Activated naive CD4-positive, alpha-beta T cell treated with anti-CD3 and anti-CD28 coated beads for 36 hours (primary cell): ENCODE results near the gene NEAT1. TPM values are rescaled to one million over a fixed set of nuclear protein-coding genes. Genes with fewer than 3 reads are reported as not detected.

Experiments used
- CTCF ChIA-PET: fragments of 350-600 bp; sonication (Branson Sonifier 250); formaldehyde crosslinking; loops from one replicate; lab custom pipeline; 2021; ENCODE audit warnings: antibody characterized with exemption; lab: Charles Lee
- DNase-seq: peaks from one replicate; pipeline ENCODE4 v3.0.0-alpha.2; 2020
- H3K27ac Mint-ChIP-seq: one replicate; pipeline ENCODE4 v1.8.0; 2021; ENCODE audit warnings: mild to moderate bottlenecking, mixed read lengths
- H3K27me3 Mint-ChIP-seq: one replicate; pipeline ENCODE4 v1.8.0; 2021; ENCODE audit warnings: low read depth, mixed read lengths
- H3K36me3 Mint-ChIP-seq: one replicate; pipeline ENCODE4 v1.8.0; 2021; ENCODE audit warnings: low read depth, mixed read lengths
- H3K4me1 Mint-ChIP-seq: one replicate; pipeline ENCODE4 v1.8.0; 2021; ENCODE audit warnings: low read depth, mixed read lengths
- H3K4me3 Mint-ChIP-seq: one replicate; pipeline ENCODE4 v1.8.0; 2021; ENCODE audit warnings: mild to moderate bottlenecking, moderate library complexity, mixed read lengths
- H3K9me3 Mint-ChIP-seq: one replicate; pipeline ENCODE4 v1.8.0; 2021; ENCODE audit warnings: mixed read lengths
- intact Hi-C: fragments of 100-400 bp; cut with micrococcal nuclease; formaldehyde crosslinking; loops from one replicate; pipeline ENCODE4 v1.15.1; 2023
- total RNA-seq, 2 experiments: library from RNA; stranded (reverse); gene quantifications; one replicate each; pipeline ENCODE4 v1.2.3, GENCODE V29; 2021

Gene NEAT1
- total RNA-seq, 2 experiments from 2014 or later: 693 to 750 TPM

GRCh38 chr11:65415499-65416340 is 6.9 kb upstream of the NEAT1 start:
- intact Hi-C loops: loop anchor here (1.0 to 5.0 kb wide), 6 partner anchors 15 to 558 kb away; partner anchors contain the start of gene DPF2
- CTCF ChIA-PET: interaction anchor here (0.6 to 16.8 kb wide), 25 partner anchors 10 to 161 kb away, joined by 3 to 359 read pairs (median 4); partner anchors contain the start of genes FRMD8, MALAT1, SCYL1 and SLC25A45
- Mint-ChIP-seq H3K4me1 (peaks cover 29% of the 10 kb centered on the region), H3K36me3 (peaks cover 11% of the 10 kb centered on the region), H3K4me3 (peak overlapping the region; percentile 100), H3K9me3 (no peaks in the 10 kb centered on the region), H3K27ac (peak overlapping the region; percentile 99), H3K27me3 (no peaks in the 10 kb centered on the region)
- no peak for DNase-seq

GRCh38 chr11:65416341-65416824 is 6.2 kb upstream of the NEAT1 start:
- H3K4me3 Mint-ChIP-seq: peak overlapping the region; percentile 100
- intact Hi-C loops: loop anchor here (1.0 to 5.0 kb wide), 6 partner anchors 14 to 559 kb away; partner anchors contain the start of gene DPF2
- DNase-seq: peak; percentile 97
- H3K4me1 Mint-ChIP-seq: peaks cover 30% of the 10 kb centered on the region
- no peaks in the 10 kb centered on the region for H3K27me3 Mint-ChIP-seq
- CTCF ChIA-PET: interaction anchor here (0.6 to 16.8 kb wide), 29 partner anchors 10 to 199 kb away, joined by 3 to 359 read pairs (median 4); partner anchors contain the start of genes FRMD8, MALAT1, PCNX3 and SCYL1
- H3K9me3 Mint-ChIP-seq: no peaks in the 10 kb centered on the region
- peaks cover 15% of the 10 kb centered on the region for H3K36me3 Mint-ChIP-seq
- H3K27ac Mint-ChIP-seq: peak overlapping the region; percentile 99

- H3K27ac Mint-ChIP-seq: peak overlapping the region; percentile 99
- CTCF ChIA-PET: interaction anchor here (1.0 to 16.8 kb wide), 23 partner anchors 11 to 198 kb away, joined by 3 to 359 read pairs (median 5); partner anchors contain the start of genes FRMD8, MALAT1, PCNX3 and SLC25A45
Measured at GRCh38 chr11:65416841-65417701, 5.5 kb upstream of the NEAT1 start.

GRCh38 chr11:65417702-65418430 is 4.7 kb upstream of the NEAT1 start:
- CTCF ChIA-PET: interaction anchor here (1.0 to 16.8 kb wide), 10 partner anchors 11 to 154 kb away, joined by 3 to 359 read pairs (median 4); partner anchors contain the start of genes FAM89B, MALAT1 and SLC25A45
- intact Hi-C loops: loop anchor here (1.0 to 5.0 kb wide), 6 partner anchors 13 to 561 kb away; partner anchors contain the start of genes DPF2, PCNX3 and ZNRD2
- Mint-ChIP-seq H3K9me3 (no peaks in the 10 kb centered on the region), H3K4me3 (peak overlapping the region; percentile 100), H3K27me3 (peaks cover 6% of the 10 kb centered on the region), H3K4me1 (peaks cover 36% of the 10 kb centered on the region), H3K36me3 (peaks cover 23% of the 10 kb centered on the region), H3K27ac (peak overlapping the region; percentile 99)
- peak; percentile 73 for DNase-seq

More at GRCh38 chr11:65416841-65417701, 5.5 kb upstream of the NEAT1 start:
- H3K36me3 Mint-ChIP-seq: peaks cover 16% of the 10 kb centered on the region
- H3K4me3 Mint-ChIP-seq: peak overlapping the region; percentile 100
- peaks cover 30% of the 10 kb centered on the region for H3K4me1 Mint-ChIP-seq
- no peaks in the 10 kb centered on the region for H3K9me3 Mint-ChIP-seq
- intact Hi-C loops: loop anchor here (1.0 to 5.0 kb wide), 7 partner anchors 14 to 560 kb away; partner anchors contain the start of genes DPF2 and ZNRD2
- no peaks in the 10 kb centered on the region for H3K27me3 Mint-ChIP-seq
- DNase-seq: peak; percentile 59

GRCh38 chr11:65418431-65418680 is 4.2 kb upstream of the NEAT1 start:
- intact Hi-C loops: loop anchor here (1.0 to 5.0 kb wide), 3 partner anchors 86 to 561 kb away; partner anchors contain the start of genes DPF2 and PCNX3
- H3K27me3 Mint-ChIP-seq: peaks cover 8% of the 10 kb centered on the region
- peaks cover 37% of the 10 kb centered on the region for H3K4me1 Mint-ChIP-seq
- no peaks in the 10 kb centered on the region for H3K9me3 Mint-ChIP-seq
- no peak for DNase-seq
- CTCF ChIA-PET: interaction anchor here (1.0 to 16.8 kb wide), 5 partner anchors 33 to 154 kb away, joined by 3 to 359 read pairs (median 4); partner anchors contain the start of genes FAM89B, MALAT1 and SLC25A45
- peak overlapping the region; percentile 100 for H3K4me3 Mint-ChIP-seq
- peaks cover 28% of the 10 kb centered on the region for H3K36me3 Mint-ChIP-seq
- peak overlapping the region; percentile 99 for H3K27ac Mint-ChIP-seq

- Mint-ChIP-seq H3K9me3 (no peaks in the 10 kb centered on the region), H3K4me3 (peak overlapping the region; percentile 100), H3K4me1 (peaks cover 40% of the 10 kb centered on the region), H3K27me3 (peaks cover 10% of the 10 kb centered on the region), H3K36me3 (peaks cover 33% of the 10 kb centered on the region), H3K27ac (peak overlapping the region; percentile 99)
- intact Hi-C loops: loop anchor here (1.0 to 5.0 kb wide), 5 partner anchors 8 to 562 kb away; partner anchors contain the start of genes DPF2, PCNX3 and SLC25A45
- CTCF ChIA-PET: interaction anchor here (0.8 to 16.8 kb wide), 9 partner anchors 14 to 153 kb away, joined by 3 to 359 read pairs (median 4); partner anchors contain the start of genes FAM89B, MALAT1 and SLC25A45
- DNase-seq: peak; percentile 97
Measured at GRCh38 chr11:65418681-65419459, 3.7 kb upstream of the NEAT1 start.

GRCh38 chr11:65419460-65419771 is 3.2 kb upstream of the NEAT1 start:
- DNase-seq: no peak
- peak overlapping the region; percentile 100 for H3K4me3 Mint-ChIP-seq
- peaks cover 13% of the 10 kb centered on the region for H3K27me3 Mint-ChIP-seq
- CTCF ChIA-PET: interaction anchor here (0.8 to 16.8 kb wide), 7 partner anchors 11 to 85 kb away, joined by 3 to 359 read pairs (median 6); partner anchors contain the start of genes MALAT1 and SLC25A45
- intact Hi-C loops: loop anchor here (1.0 to 5.0 kb wide), 4 partner anchors 8 to 562 kb away; partner anchors contain the start of genes DPF2 and SLC25A45
- H3K9me3 Mint-ChIP-seq: no peaks in the 10 kb centered on the region
- peak overlapping the region; percentile 99 for H3K27ac Mint-ChIP-seq
- peaks cover 38% of the 10 kb centered on the region for H3K36me3 Mint-ChIP-seq
- peaks cover 42% of the 10 kb centered on the region for H3K4me1 Mint-ChIP-seq

GRCh38 chr11:65419772-65420481 is 2.7 kb upstream of the NEAT1 start:
- Mint-ChIP-seq H3K9me3 (no peaks in the 10 kb centered on the region), H3K36me3 (peaks cover 43% of the 10 kb centered on the region), H3K27me3 (peaks cover 14% of the 10 kb centered on the region), H3K27ac (peak overlapping the region; percentile 99), H3K4me3 (peak overlapping the region; percentile 100), H3K4me1 (peaks cover 43% of the 10 kb centered on the region)
- DNase-seq: peak; percentile 87
- intact Hi-C loops: loop anchor here (1.0 to 5.0 kb wide), 5 partner anchors 7 to 1197 kb away; partner anchors contain the start of genes DPF2, RBM14 and SLC25A45
- CTCF ChIA-PET: interaction anchor here (0.6 to 16.8 kb wide), 8 partner anchors 10 to 84 kb away, joined by 3 to 359 read pairs (median 6); partner anchors contain the start of genes MALAT1 and SLC25A45

- DNase-seq: no peak
- no peaks in the 10 kb centered on the region for H3K9me3 Mint-ChIP-seq
- H3K27me3 Mint-ChIP-seq: peaks cover 14% of the 10 kb centered on the region
- peak overlapping the region; percentile 100 for H3K4me3 Mint-ChIP-seq
- CTCF ChIA-PET: interaction anchor here (0.6 to 16.8 kb wide), 7 partner anchors 10 to 84 kb away, joined by 3 to 359 read pairs (median 5); partner anchors contain the start of gene MALAT1
- H3K27ac Mint-ChIP-seq: peak overlapping the region; percentile 99
- H3K36me3 Mint-ChIP-seq: peaks cover 49% of the 10 kb centered on the region
- peaks cover 43% of the 10 kb centered on the region for H3K4me1 Mint-ChIP-seq
- intact Hi-C loops: loop anchor here (5.0 kb wide), 1 partner anchor 1197 kb away; the partner anchor contains the start of gene RBM14
Measured at GRCh38 chr11:65420506-65420905, 2.1 kb upstream of the NEAT1 start.
